Measurements from ENCODE around the gene FBXO38.

DNA sequence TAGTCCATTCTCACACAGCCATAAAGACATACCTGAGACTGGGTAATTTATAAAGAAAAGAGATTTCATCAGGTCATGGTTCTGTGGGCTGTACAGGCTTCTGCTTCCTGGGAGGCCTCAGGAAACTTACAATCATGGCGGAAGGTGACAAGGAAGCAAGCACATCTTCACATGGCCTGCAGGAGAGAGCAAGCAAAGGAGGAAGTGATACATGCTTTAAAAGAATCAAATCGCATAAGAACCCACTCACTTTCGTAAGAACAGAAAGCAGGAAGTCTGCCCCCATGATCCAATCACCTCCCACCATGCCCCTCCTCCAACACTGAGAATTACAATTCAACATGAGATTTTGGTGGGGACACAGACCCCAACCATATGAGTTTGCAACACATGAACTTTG lies 5.1 kb upstream of the FBXO38 start:
- TF ChIP-seq MAX (IDR thresholded peaks at IDR 0.05) (no peak), RAD21 (IDR thresholded peaks at IDR 0.05; ENCODE audit: low read depth) (no peak), YY1 (IDR thresholded peaks at IDR 0.05; ENCODE audit: low read depth) (no peak), CREB1 (IDR thresholded peaks at IDR 0.05; ENCODE audit: low read depth) (no peak), EP300 (IDR thresholded peaks at IDR 0.05; ENCODE audit: borderline replicate concordance) (no peak), TEAD4 (IDR thresholded peaks at IDR 0.05) (no peak), NFIC (IDR thresholded peaks at IDR 0.05) (no peak)

All from Ishikawa (cell line).